BJ (cell line): Measurements from ENCODE around the gene SLC66A2. TPM values are rescaled to one million over a fixed set of nuclear protein-coding genes. Genes with fewer than 3 reads are reported as not detected.
"Not testable (repeated sequence)": the region's sequence is repeated elsewhere in the genome, so short reads cannot be mapped to it uniquely, and the experiment has no call there.

Source experiments
- CTCF ChIA-PET: fragments of 350-600 bp; formaldehyde crosslinking; extraction: SDS; loops from one replicate; lab custom pipeline; 2021; ENCODE audit warnings: antibody characterized with exemption, inconsistent platforms; lab: Yijun Ruan, JAX
- POLR2A ChIA-PET: fragments of 300-600 bp; sonication (Branson Sonifier 250); formaldehyde crosslinking; extraction: SDS; loops from one replicate; lab custom pipeline; 2021; ENCODE audit warnings: antibody characterized with exemption; lab: Charles Lee
- DNase-seq: peaks from one replicate; pipeline ENCODE4 v3.0.0-alpha.2; 2011; ENCODE audit warnings: low read depth
- H3K27me3 ChIP-seq: 2 replicates; pipeline ENCODE4 v1.6.0; 2011; ENCODE audit warnings: low read length; ENCODE audit not compliant: control insufficient read depth, insufficient read depth
- H3K36me3 ChIP-seq: 2 replicates; pipeline ENCODE4 v1.5.1; 2011; ENCODE audit warnings: low read length; ENCODE audit not compliant: control insufficient read depth, insufficient read depth
- H3K4me3 ChIP-seq: 2 replicates; pipeline ENCODE4 v1.5.1; 2011; ENCODE audit warnings: low read depth, mild to moderate bottlenecking, control low read depth, low read length
- polyA plus RNA-seq: library from polyadenylated mRNA; depleted of rRNA; stranded (reverse); fragments of >200 nt; gene quantifications from 2 replicates; pipeline ENCODE4 v1.2.3, GENCODE V29; 2011
- TF ChIP-seq, protein P1 (sequence below): IDR thresholded peaks from 2 replicates; pipeline ENCODE4 v1.5.1; 2011; ENCODE audit warnings: low read depth, mild to moderate bottlenecking, control low read depth, inconsistent platforms, low read length, moderate library complexity; ENCODE audit not compliant: insufficient read depth

The SLC66A2 gene
- polyA plus RNA-seq, 1 experiment, result 26.4 TPM

DNA sequence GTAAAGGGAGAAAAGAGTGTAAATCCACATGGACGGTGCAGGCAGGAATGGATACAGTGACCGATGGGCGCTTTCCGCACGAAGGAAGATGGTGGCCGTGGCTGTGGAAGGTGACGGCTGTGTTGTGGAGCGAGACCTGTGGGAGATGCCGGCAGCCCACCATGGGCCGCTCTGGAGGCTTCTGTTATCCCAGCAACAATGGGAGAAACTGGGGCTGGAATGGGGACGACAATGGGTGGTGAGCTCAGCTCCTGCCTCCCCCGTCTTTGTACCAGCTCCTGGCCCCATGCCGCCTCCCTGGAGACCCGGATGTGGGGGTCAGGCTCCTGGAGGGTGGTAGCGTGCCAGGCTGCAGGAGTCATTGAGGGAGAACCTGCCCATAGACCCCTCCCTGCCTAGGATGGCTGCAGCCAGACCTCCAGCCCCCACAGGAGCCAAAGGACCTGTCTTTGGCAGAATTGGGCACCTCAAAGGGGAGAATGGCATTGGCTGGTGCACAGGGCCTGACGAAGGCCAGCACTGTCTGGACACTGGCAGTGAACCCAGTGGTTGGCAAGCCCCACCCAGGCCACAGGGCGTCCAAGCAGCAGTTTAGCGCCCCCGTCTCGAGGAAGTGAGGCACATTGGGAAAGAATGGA is 72.6 kb downstream of the SLC66A2 start:
- CTCF ChIA-PET, result no interaction called here
- Histone ChIP-seq H3K4me3 (no peak overlapping the region), H3K27me3 (no peaks in the 10 kb centered on the region), H3K36me3 (no peaks in the 10 kb centered on the region)
- no peak for DNase-seq
- POLR2A ChIA-PET, result no interaction called here
- TF ChIP-seq, protein P1, sequence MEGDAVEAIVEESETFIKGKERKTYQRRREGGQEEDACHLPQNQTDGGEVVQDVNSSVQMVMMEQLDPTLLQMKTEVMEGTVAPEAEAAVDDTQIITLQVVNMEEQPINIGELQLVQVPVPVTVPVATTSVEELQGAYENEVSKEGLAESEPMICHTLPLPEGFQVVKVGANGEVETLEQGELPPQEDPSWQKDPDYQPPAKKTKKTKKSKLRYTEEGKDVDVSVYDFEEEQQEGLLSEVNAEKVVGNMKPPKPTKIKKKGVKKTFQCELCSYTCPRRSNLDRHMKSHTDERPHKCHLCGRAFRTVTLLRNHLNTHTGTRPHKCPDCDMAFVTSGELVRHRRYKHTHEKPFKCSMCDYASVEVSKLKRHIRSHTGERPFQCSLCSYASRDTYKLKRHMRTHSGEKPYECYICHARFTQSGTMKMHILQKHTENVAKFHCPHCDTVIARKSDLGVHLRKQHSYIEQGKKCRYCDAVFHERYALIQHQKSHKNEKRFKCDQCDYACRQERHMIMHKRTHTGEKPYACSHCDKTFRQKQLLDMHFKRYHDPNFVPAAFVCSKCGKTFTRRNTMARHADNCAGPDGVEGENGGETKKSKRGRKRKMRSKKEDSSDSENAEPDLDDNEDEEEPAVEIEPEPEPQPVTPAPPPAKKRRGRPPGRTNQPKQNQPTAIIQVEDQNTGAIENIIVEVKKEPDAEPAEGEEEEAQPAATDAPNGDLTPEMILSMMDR, result no peak

DNA sequence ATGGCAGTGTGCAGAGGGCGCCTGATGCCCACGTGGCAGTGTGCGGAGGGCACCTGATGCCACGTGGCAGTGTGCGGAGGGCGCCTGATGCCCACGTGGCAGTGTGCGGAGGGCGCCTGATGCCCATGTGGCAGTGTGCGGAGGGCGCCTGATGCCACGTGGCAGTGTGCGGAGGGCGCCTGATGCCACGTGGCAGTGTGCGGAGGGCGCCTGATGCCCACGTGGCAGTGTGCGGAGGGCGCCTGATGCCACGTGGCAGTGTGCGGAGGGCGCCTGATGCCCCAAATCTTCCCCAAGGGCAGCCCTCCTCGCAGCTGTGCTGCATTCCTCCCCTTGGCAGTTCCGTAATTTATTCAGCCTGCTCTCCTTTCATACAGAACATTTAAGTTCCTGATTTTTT is 73.2 kb downstream of the SLC66A2 start:
- DNase-seq, CTCF ChIA-PET, POLR2A ChIA-PET: not testable (repeated sequence)

DNA sequence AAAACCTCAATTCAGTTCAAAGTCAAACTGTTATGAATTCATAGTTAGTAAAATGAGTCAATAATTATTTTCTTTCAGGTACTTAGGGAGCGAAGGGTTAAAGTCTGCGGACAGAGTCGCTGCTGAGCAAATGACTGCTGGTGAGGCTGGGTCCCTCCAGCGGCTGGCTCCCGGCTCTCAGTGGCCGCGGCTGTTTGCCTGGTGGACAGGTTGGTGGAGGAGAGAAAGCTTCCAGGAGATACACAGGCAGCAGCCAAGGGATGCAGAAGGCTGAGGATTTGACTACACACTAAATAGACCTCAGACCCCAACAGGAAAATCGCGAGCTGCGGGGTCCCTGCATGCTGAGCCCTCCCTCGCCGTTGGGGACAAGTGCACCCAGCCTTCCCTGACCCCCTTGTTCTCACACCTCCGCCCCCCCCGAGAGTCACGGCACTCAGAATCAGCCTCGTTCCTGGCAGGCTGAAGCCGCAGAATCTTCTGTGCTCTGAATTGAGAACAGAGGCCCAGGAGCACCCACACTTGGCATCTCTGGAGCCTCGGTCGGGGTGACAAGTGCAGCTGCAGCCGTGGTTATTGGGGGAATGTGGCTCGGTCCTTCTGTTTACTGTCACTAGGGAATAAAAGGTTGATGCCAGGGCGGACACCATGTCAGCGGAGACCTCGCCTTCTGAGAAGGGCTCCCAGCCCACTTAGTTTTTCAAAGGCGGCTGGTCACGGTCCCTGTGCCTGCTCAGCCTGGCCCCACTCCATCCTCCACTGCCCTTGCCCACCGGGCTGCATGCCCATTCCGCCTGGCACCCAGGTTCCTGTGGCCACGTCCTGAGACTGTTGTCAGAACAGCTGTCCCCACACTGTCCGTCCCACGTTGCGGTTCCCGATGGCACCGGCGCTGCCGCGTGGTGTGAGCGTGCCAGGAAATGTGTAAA is 74.0 kb downstream of the SLC66A2 start:
- CTCF ChIA-PET, result no interaction called here

More for the DNA sequence above, 73.2 kb downstream of the SLC66A2 start:
- H3K4me3 ChIP-seq, H3K27me3 ChIP-seq, H3K36me3 ChIP-seq: not testable (repeated sequence)

DNA sequence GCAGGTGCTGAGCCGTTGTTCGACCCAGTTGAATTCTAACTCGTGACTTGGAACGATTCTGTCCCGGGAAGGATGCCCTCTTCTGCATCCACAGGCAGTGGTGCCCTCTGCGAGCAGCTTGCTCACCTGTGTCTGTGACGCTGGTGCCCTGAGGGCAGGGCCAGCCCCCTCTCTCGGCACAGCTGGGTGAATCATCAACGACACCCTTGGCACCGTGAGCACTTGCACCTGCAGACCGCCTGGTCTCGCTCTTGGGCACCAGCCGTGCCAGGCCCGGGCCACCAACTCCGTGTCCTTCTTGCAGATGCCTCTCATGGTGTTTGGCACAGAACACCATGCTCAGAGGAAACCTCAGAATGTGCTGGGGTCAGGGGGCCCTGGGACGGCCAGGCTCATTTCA is 75.0 kb downstream of the SLC66A2 start:
- H3K36me3 ChIP-seq, result no peaks in the 10 kb centered on the region
- TF ChIP-seq, protein P1, result no peak
- no peak for DNase-seq
- ChIA-PET POLR2A (no interaction called here), CTCF (no interaction called here)
- no peak overlapping the region for H3K4me3 ChIP-seq
- H3K27me3 ChIP-seq, result no peaks in the 10 kb centered on the region

More for the DNA sequence above, 74.0 kb downstream of the SLC66A2 start:
- POLR2A ChIA-PET, result no interaction called here
- TF ChIP-seq, protein P1, result no peak
- H3K4me3 ChIP-seq, result no peak overlapping the region
- no peaks in the 10 kb centered on the region for H3K27me3 ChIP-seq
- DNase-seq, result no peak
- H3K36me3 ChIP-seq, result no peaks in the 10 kb centered on the region

DNA sequence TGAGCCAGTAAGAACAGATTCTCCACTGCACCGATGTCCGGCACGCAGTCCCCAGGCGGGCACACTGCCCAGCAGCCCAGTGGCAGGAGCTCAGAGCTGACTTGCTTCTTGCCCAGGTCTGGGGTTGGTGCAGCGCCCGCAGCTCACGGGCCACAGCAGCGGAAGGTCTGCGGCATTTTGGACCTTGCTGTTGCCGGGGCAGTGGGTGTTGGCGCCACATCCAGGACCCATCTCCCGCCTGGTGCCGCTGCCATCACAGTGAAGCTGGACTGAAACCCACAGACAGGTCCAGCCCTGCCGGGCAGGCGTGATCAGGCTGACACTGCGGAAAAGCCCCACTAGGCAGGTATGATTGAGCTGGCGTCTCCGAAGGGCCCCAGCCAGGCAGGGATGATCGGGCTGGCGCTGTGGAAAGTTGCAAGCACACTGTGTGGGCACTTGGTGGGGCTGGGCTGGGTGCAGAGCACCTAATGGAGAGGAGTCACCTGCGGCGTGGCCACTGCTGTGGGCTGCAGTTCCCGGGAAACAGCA is 75.5 kb downstream of the SLC66A2 start:
- no peak overlapping the region for H3K4me3 ChIP-seq
- no peak for DNase-seq
- no peaks in the 10 kb centered on the region for H3K36me3 ChIP-seq
- ChIA-PET POLR2A (no interaction called here), CTCF (no interaction called here)
- no peaks in the 10 kb centered on the region for H3K27me3 ChIP-seq
- TF ChIP-seq, protein P1, result no peak
